ENCODE measurements around the gene ALG2. TPM values are rescaled to one million over a fixed set of nuclear protein-coding genes. Genes with fewer than 3 reads are reported as not detected.
"Not testable (repeated sequence)": the region's sequence is repeated elsewhere in the genome, so short reads cannot be mapped to it uniquely, and the experiment has no call there.

ALG2 gene
- total RNA-seq, 2 experiments from 2014 or later, result 20.2 to 35.4 TPM

GRCh38 chr9:99199938-99200539 lies 21.7 kb downstream of the ALG2 start:
- DNase-seq (no peak), ATAC-seq (no peak)
- CTCF ChIA-PET, result interaction anchor here (0.7 to 0.9 kb wide), 2 partner anchors 13 to 65 kb away, joined by 3 to 4 read pairs; no protein-coding TSS in a partner anchor
- no peaks in the 10 kb centered on the region for H3K36me3 Mint-ChIP-seq
- peaks cover 3% of the 10 kb centered on the region for H3K27me3 Mint-ChIP-seq
- H3K4me1 Mint-ChIP-seq, result peaks cover 13% of the 10 kb centered on the region
- no peak overlapping the region for H3K27ac Mint-ChIP-seq
- H3K4me3 Mint-ChIP-seq, result no peak overlapping the region
- H3K9me3 Mint-ChIP-seq (ENCODE audit: low read depth), result no peaks in the 10 kb centered on the region

- CTCF ChIA-PET, result interaction anchor here (1.2 to 3.5 kb wide), 3 partner anchors 13 to 99 kb away, joined by 4 to 20 read pairs (median 4); no protein-coding TSS in a partner anchor
- Mint-ChIP-seq H3K27ac (no peak overlapping the region), H3K4me3 (no peak overlapping the region), H3K36me3 (no peaks in the 10 kb centered on the region), H3K9me3 (ENCODE audit: low read depth) (no peaks in the 10 kb centered on the region), H3K4me1 (peaks cover 26% of the 10 kb centered on the region), H3K27me3 (peaks cover 6% of the 10 kb centered on the region)
- ATAC-seq (no peak), DNase-seq (no peak)
Measured at GRCh38 chr9:99197987-99198386, 23.8 kb downstream of the ALG2 start.

DNA sequence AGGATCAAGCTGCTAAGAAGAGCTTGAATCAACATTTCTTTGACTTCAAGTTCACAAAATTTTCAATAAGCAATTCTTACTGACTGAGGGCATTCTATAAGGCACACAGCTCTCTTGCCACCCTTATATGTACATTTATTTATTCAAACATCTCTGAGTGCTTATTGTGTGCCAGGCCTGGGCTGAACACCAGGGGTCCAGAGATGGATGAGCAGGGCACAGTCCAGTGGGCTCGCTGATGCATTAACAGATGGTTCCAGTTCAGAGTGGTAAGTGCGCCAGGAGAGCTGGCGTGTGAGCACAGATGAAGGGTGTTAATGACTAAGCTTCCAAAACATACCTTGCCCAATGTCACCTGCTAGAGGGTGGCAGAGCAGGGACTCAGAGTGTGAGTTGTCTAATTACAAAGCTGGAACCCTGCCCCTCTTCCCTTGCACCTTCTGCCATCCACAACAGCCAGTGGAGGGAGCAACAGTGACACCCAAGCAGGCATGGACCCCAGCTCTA lies 24.6 kb downstream of the ALG2 start:
- no peak overlapping the region for H3K4me3 Mint-ChIP-seq
- DNase-seq (no peak), ATAC-seq (no peak)
- CTCF ChIA-PET, result interaction anchor here (1.2 to 3.5 kb wide), 3 partner anchors 12 to 100 kb away, joined by 4 to 20 read pairs (median 4); no protein-coding TSS in a partner anchor
- H3K4me1 Mint-ChIP-seq, result peaks cover 31% of the 10 kb centered on the region
- no peaks in the 10 kb centered on the region for H3K9me3 Mint-ChIP-seq (ENCODE audit: low read depth)
- H3K36me3 Mint-ChIP-seq, result no peaks in the 10 kb centered on the region
- H3K27me3 Mint-ChIP-seq, result peaks cover 6% of the 10 kb centered on the region
- H3K27ac Mint-ChIP-seq, result no peak overlapping the region

DNA sequence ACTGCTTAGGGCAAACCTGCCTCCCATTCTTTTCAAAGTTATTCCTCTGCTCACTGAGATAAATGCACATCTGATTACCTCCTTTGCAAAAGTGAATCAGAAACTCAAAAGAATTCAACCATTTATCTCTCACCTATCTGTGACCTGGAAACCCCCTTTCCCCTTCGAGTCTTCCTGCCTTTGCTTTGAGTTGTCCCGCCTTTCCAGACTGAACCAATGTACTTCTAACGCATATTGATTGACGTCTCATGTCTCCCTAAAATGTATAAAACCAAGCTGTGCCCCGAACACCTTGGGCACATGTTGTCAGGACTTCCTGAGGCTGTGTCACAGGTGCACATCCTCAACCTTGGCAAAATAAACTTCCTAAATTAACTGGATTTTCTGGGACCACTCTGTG lies 25.3 kb downstream of the ALG2 start:
- H3K4me3 Mint-ChIP-seq; ATAC-seq; H3K27me3 Mint-ChIP-seq; DNase-seq; H3K36me3 Mint-ChIP-seq; H3K27ac Mint-ChIP-seq; H3K9me3 Mint-ChIP-seq (ENCODE audit: low read depth): not testable (repeated sequence)
- CTCF ChIA-PET, result interaction anchor here (1.4 to 3.5 kb wide), 2 partner anchors 11 to 100 kb away, joined by 4 to 20 read pairs; no protein-coding TSS in a partner anchor
- peaks cover 31% of the 10 kb centered on the region for H3K4me1 Mint-ChIP-seq

- H3K27ac Mint-ChIP-seq, result peak overlapping the region; percentile 30
- peaks cover 6% of the 10 kb centered on the region for H3K27me3 Mint-ChIP-seq
- no peak for DNase-seq
- H3K4me1 Mint-ChIP-seq, result peaks cover 31% of the 10 kb centered on the region
- no peak overlapping the region for H3K4me3 Mint-ChIP-seq
- H3K36me3 Mint-ChIP-seq, result no peaks in the 10 kb centered on the region
- ATAC-seq, result peak; percentile 78
- CTCF ChIA-PET, result interaction anchor here (1.2 to 2.5 kb wide), 4 partner anchors 8 to 93 kb away, joined by 3 to 14 read pairs (median 7); no protein-coding TSS in a partner anchor
- no peaks in the 10 kb centered on the region for H3K9me3 Mint-ChIP-seq (ENCODE audit: low read depth)
Measured at GRCh38 chr9:99193466-99193821, 28.3 kb downstream of the ALG2 start.

- Mint-ChIP-seq H3K9me3 (ENCODE audit: low read depth) (no peaks in the 10 kb centered on the region), H3K27ac (no peak overlapping the region), H3K27me3 (peaks cover 4% of the 10 kb centered on the region), H3K36me3 (no peaks in the 10 kb centered on the region), H3K4me1 (peaks cover 30% of the 10 kb centered on the region), H3K4me3 (no peak overlapping the region)
- DNase-seq, result no peak
- CTCF ChIA-PET, result interaction anchor here (1.6 to 2.5 kb wide), 3 partner anchors 8 to 11 kb away, joined by 6 to 14 read pairs (median 8); no protein-coding TSS in a partner anchor
- ATAC-seq, result peak; percentile 23
Measured at GRCh38 chr9:99192786-99193465, 28.8 kb downstream of the ALG2 start.

DNA sequence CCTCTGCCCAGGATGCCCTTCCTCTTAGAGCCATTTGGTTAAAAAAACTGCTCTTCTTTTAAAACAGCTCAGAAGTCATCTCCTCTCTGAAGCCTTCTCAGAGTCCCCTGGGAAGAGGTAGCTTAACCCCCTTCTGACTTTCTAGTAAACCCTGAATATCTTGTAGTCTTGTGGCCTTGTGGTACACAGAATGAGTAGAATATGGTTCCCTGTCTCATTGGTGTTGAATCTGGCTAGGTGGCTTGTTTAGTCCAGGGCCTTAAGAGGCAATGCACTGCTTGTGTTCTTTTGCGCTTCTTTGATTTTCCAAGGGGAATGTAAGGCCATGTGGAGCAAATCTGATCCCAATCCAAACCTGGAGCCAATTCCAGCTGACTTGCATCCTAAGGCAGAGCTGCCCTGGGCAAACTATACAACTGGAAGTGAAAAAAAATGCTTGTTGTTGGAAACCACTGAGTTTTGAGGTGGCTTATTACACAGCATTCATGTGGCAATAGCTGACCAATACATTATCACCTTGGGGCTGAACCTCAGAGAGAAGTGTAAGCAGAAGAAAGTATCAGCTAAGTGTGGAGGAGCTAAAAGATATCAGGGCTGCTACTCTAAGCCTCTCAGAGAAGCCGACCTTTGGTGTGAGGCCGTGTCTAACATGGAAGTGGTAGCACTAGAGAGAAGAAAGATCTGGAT lies 31.0 kb downstream of the ALG2 start:
- no peak overlapping the region for H3K27ac Mint-ChIP-seq
- H3K27me3 Mint-ChIP-seq, result peaks cover 4% of the 10 kb centered on the region
- no peak for ATAC-seq

GRCh38 chr9:99189887-99190596 lies 31.7 kb downstream of the ALG2 start:
- CTCF ChIA-PET, result interaction anchor here (0.9 kb wide), 1 partner anchor 132 kb away, joined by 3 read pairs; no protein-coding TSS in a partner anchor

More for the DNA sequence above, 31.0 kb downstream of the ALG2 start:
- peaks cover 23% of the 10 kb centered on the region for H3K4me1 Mint-ChIP-seq
- no peak for DNase-seq
- H3K36me3 Mint-ChIP-seq, result no peaks in the 10 kb centered on the region
- H3K9me3 Mint-ChIP-seq (ENCODE audit: low read depth), result no peaks in the 10 kb centered on the region
- CTCF ChIA-PET, result interaction anchor here (0.9 kb wide), 1 partner anchor 132 kb away, joined by 3 read pairs; no protein-coding TSS in a partner anchor
- H3K4me3 Mint-ChIP-seq, result no peak overlapping the region

GRCh38 chr9:99189186-99189585 lies 32.6 kb downstream of the ALG2 start:
- Mint-ChIP-seq H3K4me1 (peaks cover 30% of the 10 kb centered on the region), H3K27me3 (peaks cover 4% of the 10 kb centered on the region), H3K27ac (no peak overlapping the region), H3K36me3 (no peaks in the 10 kb centered on the region), H3K4me3 (no peak overlapping the region), H3K9me3 (ENCODE audit: low read depth) (no peaks in the 10 kb centered on the region)
- DNase-seq, result no peak
- CTCF ChIA-PET, result no interaction called here
- no peak for ATAC-seq

More at GRCh38 chr9:99189887-99190596, 31.7 kb downstream of the ALG2 start:
- Mint-ChIP-seq H3K36me3 (no peaks in the 10 kb centered on the region), H3K9me3 (ENCODE audit: low read depth) (no peaks in the 10 kb centered on the region), H3K27me3 (peaks cover 4% of the 10 kb centered on the region), H3K4me3 (no peak overlapping the region), H3K4me1 (peaks cover 25% of the 10 kb centered on the region), H3K27ac (no peak overlapping the region)
- ATAC-seq (no peak), DNase-seq (no peak)

DNA sequence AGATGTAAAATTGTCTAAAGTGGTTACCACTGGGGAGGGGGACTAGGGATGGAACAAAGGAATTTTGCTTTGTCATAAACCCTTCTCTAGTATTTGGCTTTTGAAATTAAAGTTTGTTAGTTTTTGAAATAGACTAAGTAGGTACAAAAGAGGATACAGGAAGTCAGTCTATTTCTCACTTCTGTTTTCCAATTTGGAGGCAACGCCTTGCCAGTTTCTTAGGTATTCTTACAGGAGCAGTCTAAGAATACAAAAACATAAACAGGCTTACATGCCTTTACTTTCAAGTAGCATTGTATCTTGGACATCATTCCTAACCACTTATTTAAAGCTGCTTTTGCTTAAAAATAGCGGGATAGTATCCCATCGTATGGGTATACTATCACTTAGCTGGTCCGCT lies 34.4 kb downstream of the ALG2 start:
- CTCF ChIA-PET, result interaction anchor here (0.8 to 2.2 kb wide), 3 partner anchors 13 to 173 kb away, joined by 3 to 6 read pairs (median 3); no protein-coding TSS in a partner anchor
- H3K27ac Mint-ChIP-seq, result no peak overlapping the region
- ATAC-seq (no peak), DNase-seq (no peak)
- H3K4me1 Mint-ChIP-seq, result peaks cover 35% of the 10 kb centered on the region
- no peaks in the 10 kb centered on the region for H3K36me3 Mint-ChIP-seq
- no peaks in the 10 kb centered on the region for H3K9me3 Mint-ChIP-seq (ENCODE audit: low read depth)
- no peaks in the 10 kb centered on the region for H3K27me3 Mint-ChIP-seq
- no peak overlapping the region for H3K4me3 Mint-ChIP-seq

DNA sequence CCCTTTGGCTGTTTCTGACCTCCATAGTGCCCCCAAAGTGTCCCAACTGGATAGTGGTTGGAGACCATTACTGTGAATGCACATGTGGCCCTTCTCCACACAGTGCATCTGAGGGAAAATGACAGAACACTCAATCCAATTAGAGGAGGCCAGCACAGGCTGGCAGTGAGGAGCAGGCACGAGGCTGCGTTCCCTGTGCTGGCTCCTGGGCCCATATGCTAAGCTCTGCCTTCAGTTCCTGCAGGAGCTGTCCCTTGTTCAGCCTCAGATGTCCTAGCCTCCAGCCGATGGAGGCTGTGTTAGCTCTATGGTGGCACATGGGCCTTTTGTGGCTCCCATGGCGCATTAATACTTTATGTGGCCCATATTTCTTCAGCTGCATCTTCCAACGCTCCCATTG lies 35.8 kb downstream of the ALG2 start:
- H3K27ac Mint-ChIP-seq, result no peak overlapping the region
- ATAC-seq (no peak), DNase-seq (no peak)
- no peaks in the 10 kb centered on the region for H3K9me3 Mint-ChIP-seq (ENCODE audit: low read depth)
- H3K36me3 Mint-ChIP-seq, result no peaks in the 10 kb centered on the region
- peaks cover 48% of the 10 kb centered on the region for H3K4me1 Mint-ChIP-seq
- CTCF ChIA-PET, result interaction anchor here (0.6 to 6.1 kb wide), 17 partner anchors 8 to 620 kb away, joined by 3 to 38 read pairs (median 4); partner anchors contain the start of genes ALG2 and SEC61B
- H3K4me3 Mint-ChIP-seq, result no peak overlapping the region
- no peaks in the 10 kb centered on the region for H3K27me3 Mint-ChIP-seq

- Mint-ChIP-seq H3K27ac (no peak overlapping the region), H3K4me1 (peaks cover 54% of the 10 kb centered on the region), H3K9me3 (ENCODE audit: low read depth) (no peaks in the 10 kb centered on the region), H3K27me3 (no peaks in the 10 kb centered on the region), H3K4me3 (no peak overlapping the region), H3K36me3 (no peaks in the 10 kb centered on the region)
- no peak for DNase-seq
- no peak for ATAC-seq
- CTCF ChIA-PET, result interaction anchor here (0.7 to 6.1 kb wide), 23 partner anchors 9 to 1140 kb away, joined by 3 to 38 read pairs (median 5); partner anchors contain the start of genes ALG2 and SEC61B
Measured at GRCh38 chr9:99185348-99185632, 36.5 kb downstream of the ALG2 start.
